Measurements from ENCODE around the gene ABCB9. TPM values are rescaled to one million over a fixed set of nuclear protein-coding genes. Genes with fewer than 3 reads are reported as not detected.
A peak's percentile ranks its signal among the peaks of the same experiment; 100 is the strongest.
"Not testable (repeated sequence)": the region's sequence is repeated elsewhere in the genome, so short reads cannot be mapped to it uniquely, and the experiment has no call there.

Gene ABCB9
- total and polyA plus RNA-seq, 9 donors = 3.1 to 4.9 (median 3.4) TPM

GRCh38 chr12:122949816-122950675, 16.2 kb downstream of the ABCB9 start:
- Histone ChIP-seq H3K27ac (ENCODE audit: low read length) (no peak overlapping the region), H3K4me3 (ENCODE audit: low read length) (no peak overlapping the region), H3K4me1 (ENCODE audit: control insufficient read depth, insufficient read depth, low read length) (peaks cover 17% of the 10 kb centered on the region), H3K36me3 (ENCODE audit: control insufficient read depth, insufficient read depth, low read length) (no peaks in the 10 kb centered on the region), H3K9me3 (replicated peaks; ENCODE audit: control insufficient read depth, low read depth, low read length) (no peaks in the 10 kb centered on the region), H3K27me3 (ENCODE audit: control insufficient read depth, insufficient read depth, low read length) (no peaks in the 10 kb centered on the region)
- DNase-seq = no peak
- 92% methylated on average over 11 of the region's 27 CpGs for WGBS (ENCODE audit: insufficient coverage)

- Histone ChIP-seq H3K36me3 (ENCODE audit: control insufficient read depth, insufficient read depth, low read length) (no peaks in the 10 kb centered on the region), H3K9me3 (replicated peaks; ENCODE audit: control insufficient read depth, low read depth, low read length) (no peaks in the 10 kb centered on the region), H3K27me3 (ENCODE audit: control insufficient read depth, insufficient read depth, low read length) (no peaks in the 10 kb centered on the region), H3K27ac (ENCODE audit: low read length) (no peak overlapping the region), H3K4me3 (ENCODE audit: low read length) (no peak overlapping the region), H3K4me1 (ENCODE audit: control insufficient read depth, insufficient read depth, low read length) (peaks cover 21% of the 10 kb centered on the region)
- DNase-seq = no peak
- 82% methylated on average over 7 of the region's 8 CpGs for WGBS (ENCODE audit: insufficient coverage)
Observed at GRCh38 chr12:122949405-122949804, 16.9 kb downstream of the ABCB9 start.

- H3K36me3 ChIP-seq (ENCODE audit: control insufficient read depth, insufficient read depth, low read length) = no peaks in the 10 kb centered on the region
- peaks cover 26% of the 10 kb centered on the region for H3K4me1 ChIP-seq (ENCODE audit: control insufficient read depth, insufficient read depth, low read length)
- no peaks in the 10 kb centered on the region for H3K27me3 ChIP-seq (ENCODE audit: control insufficient read depth, insufficient read depth, low read length)
- no peaks in the 10 kb centered on the region for H3K9me3 ChIP-seq (replicated peaks; ENCODE audit: control insufficient read depth, low read depth, low read length)
- no peak for DNase-seq
- no peak overlapping the region for H3K4me3 ChIP-seq (ENCODE audit: low read length)
- no peak overlapping the region for H3K27ac ChIP-seq (ENCODE audit: low read length)
- 89% methylated on average over 12 of the region's 14 CpGs for WGBS (ENCODE audit: insufficient coverage)
Observed at GRCh38 chr12:122948605-122949004, 17.7 kb downstream of the ABCB9 start.

GRCh38 chr12:122947352-122947792, 18.9 kb downstream of the ABCB9 start:
- Histone ChIP-seq H3K27ac (ENCODE audit: low read length) (no peak overlapping the region), H3K36me3 (ENCODE audit: control insufficient read depth, insufficient read depth, low read length) (no peaks in the 10 kb centered on the region), H3K9me3 (replicated peaks; ENCODE audit: control insufficient read depth, low read depth, low read length) (no peaks in the 10 kb centered on the region), H3K4me3 (ENCODE audit: low read length) (no peak overlapping the region), H3K27me3 (ENCODE audit: control insufficient read depth, insufficient read depth, low read length) (no peaks in the 10 kb centered on the region), H3K4me1 (ENCODE audit: control insufficient read depth, insufficient read depth, low read length) (peaks cover 35% of the 10 kb centered on the region)
- no peak for DNase-seq
- WGBS (ENCODE audit: insufficient coverage) = 63% methylated on average over 7 of the region's 15 CpGs

- H3K27me3 ChIP-seq (ENCODE audit: control insufficient read depth, insufficient read depth, low read length) = no peaks in the 10 kb centered on the region
- no peak overlapping the region for H3K27ac ChIP-seq (ENCODE audit: low read length)
- DNase-seq = peak; percentile 48
- WGBS (ENCODE audit: insufficient coverage) = 54% methylated on average over 3 of the region's 10 CpGs
- H3K9me3 ChIP-seq (replicated peaks; ENCODE audit: control insufficient read depth, low read depth, low read length) = no peaks in the 10 kb centered on the region
- H3K36me3 ChIP-seq (ENCODE audit: control insufficient read depth, insufficient read depth, low read length) = no peaks in the 10 kb centered on the region
- no peak overlapping the region for H3K4me3 ChIP-seq (ENCODE audit: low read length)
- H3K4me1 ChIP-seq (ENCODE audit: control insufficient read depth, insufficient read depth, low read length) = peaks cover 35% of the 10 kb centered on the region
Observed at GRCh38 chr12:122946690-122947341, 19.4 kb downstream of the ABCB9 start.

GRCh38 chr12:122944605-122945592, 21.4 kb downstream of the ABCB9 start:
- Histone ChIP-seq H3K27ac (ENCODE audit: low read length) (peak overlapping the region; percentile 20), H3K27me3 (ENCODE audit: control insufficient read depth, insufficient read depth, low read length) (no peaks in the 10 kb centered on the region), H3K36me3 (ENCODE audit: control insufficient read depth, insufficient read depth, low read length) (no peaks in the 10 kb centered on the region), H3K9me3 (replicated peaks; ENCODE audit: control insufficient read depth, low read depth, low read length) (no peaks in the 10 kb centered on the region), H3K4me1 (ENCODE audit: control insufficient read depth, insufficient read depth, low read length) (peaks cover 35% of the 10 kb centered on the region), H3K4me3 (ENCODE audit: low read length) (no peak overlapping the region)
- DNase-seq = peak; percentile 59
- WGBS (ENCODE audit: insufficient coverage) = 55% methylated on average over 10 of the region's 14 CpGs

- Histone ChIP-seq H3K27me3 (ENCODE audit: control insufficient read depth, insufficient read depth, low read length) (no peaks in the 10 kb centered on the region), H3K9me3 (replicated peaks; ENCODE audit: control insufficient read depth, low read depth, low read length) (no peaks in the 10 kb centered on the region), H3K36me3 (ENCODE audit: control insufficient read depth, insufficient read depth, low read length) (no peaks in the 10 kb centered on the region), H3K4me3 (ENCODE audit: low read length) (no peak overlapping the region), H3K4me1 (ENCODE audit: control insufficient read depth, insufficient read depth, low read length) (peaks cover 35% of the 10 kb centered on the region), H3K27ac (ENCODE audit: low read length) (peak overlapping the region; percentile 76)
- 20% methylated on average over 6 of the region's 13 CpGs for WGBS (ENCODE audit: insufficient coverage)
- DNase-seq = peak; percentile 60
Observed at GRCh38 chr12:122943196-122943595, 23.1 kb downstream of the ABCB9 start.

- peaks cover 32% of the 10 kb centered on the region for H3K4me1 ChIP-seq (ENCODE audit: control insufficient read depth, insufficient read depth, low read length)
- WGBS (ENCODE audit: insufficient coverage) = 100% methylated on average over 1 of the region's 2 CpGs
- no peak overlapping the region for H3K4me3 ChIP-seq (ENCODE audit: low read length)
- H3K36me3 ChIP-seq (ENCODE audit: control insufficient read depth, insufficient read depth, low read length) = no peaks in the 10 kb centered on the region
- H3K27me3 ChIP-seq (ENCODE audit: control insufficient read depth, insufficient read depth, low read length) = no peaks in the 10 kb centered on the region
- peak overlapping the region; percentile 76 for H3K27ac ChIP-seq (ENCODE audit: low read length)
- no peak for DNase-seq
- no peaks in the 10 kb centered on the region for H3K9me3 ChIP-seq (replicated peaks; ENCODE audit: control insufficient read depth, low read depth, low read length)
Observed at GRCh38 chr12:122942637-122943036, 23.6 kb downstream of the ABCB9 start.

- H3K4me1 ChIP-seq (ENCODE audit: control insufficient read depth, insufficient read depth, low read length) = peaks cover 24% of the 10 kb centered on the region
- not testable (repeated sequence) for H3K4me3 ChIP-seq (ENCODE audit: low read length); H3K27me3 ChIP-seq (ENCODE audit: control insufficient read depth, insufficient read depth, low read length); H3K27ac ChIP-seq (ENCODE audit: low read length); H3K36me3 ChIP-seq (ENCODE audit: control insufficient read depth, insufficient read depth, low read length); DNase-seq; H3K9me3 ChIP-seq (replicated peaks; ENCODE audit: control insufficient read depth, low read depth, low read length)
- no CpG with 5 or more reads among the region's 5 CpGs for WGBS (ENCODE audit: insufficient coverage)
Observed at GRCh38 chr12:122941351-122941750, 24.9 kb downstream of the ABCB9 start.

Measured in muscle of leg (tissue), 11 donors.